Endothelial cell of umbilical vein (primary cell): Measurements from ENCODE around the gene RPS27L. TPM values are rescaled to one million over a fixed set of nuclear protein-coding genes. Genes with fewer than 3 reads are reported as not detected.

ENCODE experiments used
- polyA plus RNA-seq, 4 experiments: library from polyadenylated mRNA; depleted of rRNA in 3 of 4; stranded (reverse) in 3 of 4; unstranded in 1 of 4; fragments of >200 nt; gene quantifications; 2 replicates each; pipeline versions ENCODE4 v1.2.1 to v1.2.3, GENCODE V29; 2011 to 2012; ENCODE audit warnings: missing spikeins in 1 of 4
- total RNA-seq: library from RNA; stranded (reverse); gene quantifications from 2 replicates; pipeline ENCODE4 v1.2.3, GENCODE V29; 2021

RPS27L gene
- total and polyA plus RNA-seq, 2 donors (not counting 3 experiments of a cell fraction or from before 2014, with no cell fraction given) = 163 to 345 TPM

Other genes with a start within 250 kb of the RPS27L start
- 558 and 678 TPM in 2 replicates for gene TPM1, start 114.7 kb downstream of the RPS27L start, total RNA-seq
- 518 and 528 TPM in 2 replicates for gene TPM1, start 114.7 kb downstream of the RPS27L start, polyA plus RNA-seq
- 26.0 and 26.1 TPM in 2 replicates for gene LACTB, start 35.6 kb downstream of the RPS27L start, total RNA-seq
- gene LACTB, start 35.6 kb downstream of the RPS27L start, polyA plus RNA-seq = 10.1 and 14.0 TPM in 2 replicates
- gene RAB8B, start 32.1 kb upstream of the RPS27L start, total RNA-seq = 50.3 and 52.5 TPM in 2 replicates
- 7.5 and 10.4 TPM in 2 replicates for gene RAB8B, start 32.1 kb upstream of the RPS27L start, polyA plus RNA-seq
- 24.6 and 28.8 TPM in 2 replicates for gene APH1B, start 120.1 kb upstream of the RPS27L start, total RNA-seq
- gene APH1B, start 120.1 kb upstream of the RPS27L start, polyA plus RNA-seq = 14.0 and 14.6 TPM in 2 replicates
- 1.8 and 5.9 TPM in 2 replicates for gene CA12, start 224.4 kb upstream of the RPS27L start, total RNA-seq
- gene CA12, start 224.4 kb upstream of the RPS27L start, polyA plus RNA-seq = 1.1 and 1.4 TPM in 2 replicates